HepG2 (cell line): ENCODE measurements around the gene RABGAP1L. TPM values are rescaled to one million over a fixed set of nuclear protein-coding genes. Genes with fewer than 3 reads are reported as not detected.

ENCODE experiments used
- ATM ChIP-seq: fragments of 450-650 bp; IDR thresholded peaks from 2 replicates; pipeline ENCODE4 v1.7.1; 2017; ENCODE audit warnings: mild to moderate bottlenecking, borderline replicate concordance
- CTCF ChIP-seq: sonication (generic); formaldehyde crosslinking; IDR thresholded peaks from 2 replicates; pipeline ENCODE4 v1.5.0; 2020; ENCODE audit warnings: mild to moderate bottlenecking, missing genetic modification reagents, moderate library complexity
- DR1 ChIP-seq: sonication (generic); formaldehyde crosslinking; IDR thresholded peaks from 2 replicates; pipeline ENCODE4 v1.8.0; 2021; ENCODE audit warnings: mild to moderate bottlenecking, missing genetic modification reagents, inconsistent platforms
- HMG20B ChIP-seq: conservative IDR thresholded peaks from 2 replicates; pipeline ENCODE4 v1.6.1; 2016; ENCODE audit warnings: missing genetic modification reagents, missing compliant biosample characterization
- KDM5B ChIP-seq: sonication (generic); formaldehyde crosslinking; IDR thresholded peaks from 2 replicates; pipeline ENCODE4 v1.4.0; 2020; ENCODE audit warnings: missing genetic modification reagents, mild to moderate bottlenecking, borderline replicate concordance
- RAD21 ChIP-seq: fragments of 450-650 bp; formaldehyde crosslinking; IDR thresholded peaks from 2 replicates; pipeline ENCODE4 v1.5.0; 2020; ENCODE audit warnings: mild to moderate bottlenecking
- SAP130 ChIP-seq: IDR thresholded peaks from 2 replicates; pipeline ENCODE4 v1.6.1; 2016; ENCODE audit warnings: low read depth
- SSRP1 ChIP-seq: IDR thresholded peaks from 2 replicates; pipeline ENCODE4 v1.6.1; 2016; ENCODE audit warnings: control low read depth
- ZEB1 ChIP-seq: IDR thresholded peaks from 2 replicates; pipeline ENCODE4 v1.6.1; 2012; ENCODE audit warnings: mild to moderate bottlenecking, low read depth, inconsistent platforms; ENCODE audit not compliant: insufficient replicate concordance
- ZFP36L1 ChIP-seq: sonication (generic); formaldehyde crosslinking; IDR thresholded peaks from 2 replicates; pipeline ENCODE4 v1.8.0; 2022; ENCODE audit warnings: mild to moderate bottlenecking, missing genetic modification reagents, moderate library complexity
- ZNF333 ChIP-seq: sonication (generic); formaldehyde crosslinking; IDR thresholded peaks from 2 replicates; pipeline ENCODE4 v1.4.0; 2020; ENCODE audit warnings: mild to moderate bottlenecking, missing genetic modification reagents, borderline replicate concordance
- ZNF749 ChIP-seq: sonication (generic); formaldehyde crosslinking; IDR thresholded peaks from 2 replicates; pipeline ENCODE4 v1.8.0; 2022; ENCODE audit warnings: mild to moderate bottlenecking, missing genetic modification reagents, moderate library complexity, borderline replicate concordance
- ZNF777 ChIP-seq: sonication (generic); formaldehyde crosslinking; IDR thresholded peaks from 2 replicates; pipeline ENCODE4 v1.4.0; 2020; ENCODE audit warnings: missing genetic modification reagents
- ZNF891 ChIP-seq: sonication (generic); formaldehyde crosslinking; IDR thresholded peaks from 2 replicates; pipeline ENCODE4 v1.5.0; 2020; ENCODE audit warnings: mild to moderate bottlenecking, missing genetic modification reagents
- polyA plus RNA-seq, 8 experiments: library from polyadenylated mRNA; depleted of rRNA in 3 of 8; stranded (reverse) in 7 of 8; unstranded in 1 of 8; fragments of >200 nt; fragmentation: Illumina TruSeq in 4 of 8; extraction: Trizol in 4 of 8; gene quantifications; 2 replicates each; pipeline versions ENCODE4 v1.2.1 to v1.2.3, GENCODE V29; 2011 to 2016; ENCODE audit warnings: low read depth in 4 of 8, missing spikeins in 1 of 8, mixed read lengths in 1 of 8; ENCODE audit not compliant: insufficient read depth in 1 of 8
- total RNA-seq, 5 experiments: library from RNA; depleted of rRNA; stranded (reverse); fragments of >200 nt; fragmentation: Illumina TruSeq; extraction: Trizol; gene quantifications; 2 replicates each; pipeline ENCODE4 v1.2.3, GENCODE V29; 2016; ENCODE audit warnings: low read depth in 1 of 5
- TF ChIP-seq, protein P1 (sequence below): sonication (generic); formaldehyde crosslinking; IDR thresholded peaks from 2 replicates; pipeline ENCODE4 v1.5.1; 2020; ENCODE audit warnings: mild to moderate bottlenecking, missing genetic modification reagents, moderate library complexity
- TF ChIP-seq, protein P2 (sequence below): sonication (generic); formaldehyde crosslinking; IDR thresholded peaks from 2 replicates; pipeline ENCODE4 v1.4.0; 2020; ENCODE audit warnings: missing genetic modification reagents
- TF ChIP-seq, protein P3 (sequence below): IDR thresholded peaks from 2 replicates; pipeline ENCODE4 v1.6.1; 2016; ENCODE audit warnings: low read depth

RABGAP1L gene
- total and polyA plus RNA-seq, 2 of the 13 experiments (the other 11 are each of a cell fraction or from before 2014, with no cell fraction given), result 7.9 to 22.6 TPM

GRCh38 chr1:174998569-174999215 lies 839.4 kb downstream of the RABGAP1L start (continued):
- TF ChIP-seq, protein P1, sequence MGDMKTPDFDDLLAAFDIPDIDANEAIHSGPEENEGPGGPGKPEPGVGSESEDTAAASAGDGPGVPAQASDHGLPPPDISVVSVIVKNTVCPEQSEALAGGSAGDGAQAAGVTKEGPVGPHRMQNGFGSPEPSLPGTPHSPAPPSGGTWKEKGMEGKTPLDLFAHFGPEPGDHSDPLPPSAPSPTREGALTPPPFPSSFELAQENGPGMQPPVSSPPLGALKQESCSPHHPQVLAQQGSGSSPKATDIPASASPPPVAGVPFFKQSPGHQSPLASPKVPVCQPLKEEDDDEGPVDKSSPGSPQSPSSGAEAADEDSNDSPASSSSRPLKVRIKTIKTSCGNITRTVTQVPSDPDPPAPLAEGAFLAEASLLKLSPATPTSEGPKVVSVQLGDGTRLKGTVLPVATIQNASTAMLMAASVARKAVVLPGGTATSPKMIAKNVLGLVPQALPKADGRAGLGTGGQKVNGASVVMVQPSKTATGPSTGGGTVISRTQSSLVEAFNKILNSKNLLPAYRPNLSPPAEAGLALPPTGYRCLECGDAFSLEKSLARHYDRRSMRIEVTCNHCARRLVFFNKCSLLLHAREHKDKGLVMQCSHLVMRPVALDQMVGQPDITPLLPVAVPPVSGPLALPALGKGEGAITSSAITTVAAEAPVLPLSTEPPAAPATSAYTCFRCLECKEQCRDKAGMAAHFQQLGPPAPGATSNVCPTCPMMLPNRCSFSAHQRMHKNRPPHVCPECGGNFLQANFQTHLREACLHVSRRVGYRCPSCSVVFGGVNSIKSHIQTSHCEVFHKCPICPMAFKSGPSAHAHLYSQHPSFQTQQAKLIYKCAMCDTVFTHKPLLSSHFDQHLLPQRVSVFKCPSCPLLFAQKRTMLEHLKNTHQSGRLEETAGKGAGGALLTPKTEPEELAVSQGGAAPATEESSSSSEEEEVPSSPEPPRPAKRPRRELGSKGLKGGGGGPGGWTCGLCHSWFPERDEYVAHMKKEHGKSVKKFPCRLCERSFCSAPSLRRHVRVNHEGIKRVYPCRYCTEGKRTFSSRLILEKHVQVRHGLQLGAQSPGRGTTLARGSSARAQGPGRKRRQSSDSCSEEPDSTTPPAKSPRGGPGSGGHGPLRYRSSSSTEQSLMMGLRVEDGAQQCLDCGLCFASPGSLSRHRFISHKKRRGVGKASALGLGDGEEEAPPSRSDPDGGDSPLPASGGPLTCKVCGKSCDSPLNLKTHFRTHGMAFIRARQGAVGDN (CRISPR knock-in tag), result no peak
- TF ChIP-seq ZFP36L1, result no peak
- no peak for TF ChIP-seq SAP130 (CRISPR knock-in tag)
- 0 out of 2 replicates have a peak, but pooled peaks have one; percentile 58 for TF ChIP-seq ZNF749
- TF ChIP-seq DR1 (CRISPR knock-in tag), result no peak
- TF ChIP-seq ATM, result no peak
- no peak for TF ChIP-seq ZNF333 (CRISPR knock-in tag)
- TF ChIP-seq HMG20B (CRISPR knock-in tag), result no peak
- TF ChIP-seq, protein P2, sequence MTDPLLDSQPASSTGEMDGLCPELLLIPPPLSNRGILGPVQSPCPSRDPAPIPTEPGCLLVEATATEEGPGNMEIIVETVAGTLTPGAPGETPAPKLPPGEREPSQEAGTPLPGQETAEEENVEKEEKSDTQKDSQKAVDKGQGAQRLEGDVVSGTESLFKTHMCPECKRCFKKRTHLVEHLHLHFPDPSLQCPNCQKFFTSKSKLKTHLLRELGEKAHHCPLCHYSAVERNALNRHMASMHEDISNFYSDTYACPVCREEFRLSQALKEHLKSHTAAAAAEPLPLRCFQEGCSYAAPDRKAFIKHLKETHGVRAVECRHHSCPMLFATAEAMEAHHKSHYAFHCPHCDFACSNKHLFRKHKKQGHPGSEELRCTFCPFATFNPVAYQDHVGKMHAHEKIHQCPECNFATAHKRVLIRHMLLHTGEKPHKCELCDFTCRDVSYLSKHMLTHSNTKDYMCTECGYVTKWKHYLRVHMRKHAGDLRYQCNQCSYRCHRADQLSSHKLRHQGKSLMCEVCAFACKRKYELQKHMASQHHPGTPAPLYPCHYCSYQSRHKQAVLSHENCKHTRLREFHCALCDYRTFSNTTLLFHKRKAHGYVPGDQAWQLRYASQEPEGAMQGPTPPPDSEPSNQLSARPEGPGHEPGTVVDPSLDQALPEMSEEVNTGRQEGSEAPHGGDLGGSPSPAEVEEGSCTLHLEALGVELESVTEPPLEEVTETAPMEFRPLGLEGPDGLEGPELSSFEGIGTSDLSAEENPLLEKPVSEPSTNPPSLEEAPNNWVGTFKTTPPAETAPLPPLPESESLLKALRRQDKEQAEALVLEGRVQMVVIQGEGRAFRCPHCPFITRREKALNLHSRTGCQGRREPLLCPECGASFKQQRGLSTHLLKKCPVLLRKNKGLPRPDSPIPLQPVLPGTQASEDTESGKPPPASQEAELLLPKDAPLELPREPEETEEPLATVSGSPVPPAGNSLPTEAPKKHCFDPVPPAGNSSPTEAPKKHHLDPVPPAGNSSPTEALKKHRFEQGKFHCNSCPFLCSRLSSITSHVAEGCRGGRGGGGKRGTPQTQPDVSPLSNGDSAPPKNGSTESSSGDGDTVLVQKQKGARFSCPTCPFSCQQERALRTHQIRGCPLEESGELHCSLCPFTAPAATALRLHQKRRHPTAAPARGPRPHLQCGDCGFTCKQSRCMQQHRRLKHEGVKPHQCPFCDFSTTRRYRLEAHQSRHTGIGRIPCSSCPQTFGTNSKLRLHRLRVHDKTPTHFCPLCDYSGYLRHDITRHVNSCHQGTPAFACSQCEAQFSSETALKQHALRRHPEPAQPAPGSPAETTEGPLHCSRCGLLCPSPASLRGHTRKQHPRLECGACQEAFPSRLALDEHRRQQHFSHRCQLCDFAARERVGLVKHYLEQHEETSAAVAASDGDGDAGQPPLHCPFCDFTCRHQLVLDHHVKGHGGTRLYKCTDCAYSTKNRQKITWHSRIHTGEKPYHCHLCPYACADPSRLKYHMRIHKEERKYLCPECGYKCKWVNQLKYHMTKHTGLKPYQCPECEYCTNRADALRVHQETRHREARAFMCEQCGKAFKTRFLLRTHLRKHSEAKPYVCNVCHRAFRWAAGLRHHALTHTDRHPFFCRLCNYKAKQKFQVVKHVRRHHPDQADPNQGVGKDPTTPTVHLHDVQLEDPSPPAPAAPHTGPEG (CRISPR knock-in tag), result no peak
- TF ChIP-seq SSRP1, result no peak; the same call in 1 of the 2 replicates
- no peak for TF ChIP-seq ZNF891 (CRISPR knock-in tag)
- peak; percentile 52; the same call in 1 of the 2 replicates for TF ChIP-seq ZNF777 (CRISPR knock-in tag)
- 0 out of 2 replicates have a peak, but pooled peaks have one; percentile 18 for TF ChIP-seq RAD21
- no peak for TF ChIP-seq ZEB1
- peak; percentile 75 for TF ChIP-seq CTCF (CRISPR knock-in tag)
- peak; percentile 42; the same call in 1 of the 2 replicates for TF ChIP-seq KDM5B
- TF ChIP-seq, protein P3, sequence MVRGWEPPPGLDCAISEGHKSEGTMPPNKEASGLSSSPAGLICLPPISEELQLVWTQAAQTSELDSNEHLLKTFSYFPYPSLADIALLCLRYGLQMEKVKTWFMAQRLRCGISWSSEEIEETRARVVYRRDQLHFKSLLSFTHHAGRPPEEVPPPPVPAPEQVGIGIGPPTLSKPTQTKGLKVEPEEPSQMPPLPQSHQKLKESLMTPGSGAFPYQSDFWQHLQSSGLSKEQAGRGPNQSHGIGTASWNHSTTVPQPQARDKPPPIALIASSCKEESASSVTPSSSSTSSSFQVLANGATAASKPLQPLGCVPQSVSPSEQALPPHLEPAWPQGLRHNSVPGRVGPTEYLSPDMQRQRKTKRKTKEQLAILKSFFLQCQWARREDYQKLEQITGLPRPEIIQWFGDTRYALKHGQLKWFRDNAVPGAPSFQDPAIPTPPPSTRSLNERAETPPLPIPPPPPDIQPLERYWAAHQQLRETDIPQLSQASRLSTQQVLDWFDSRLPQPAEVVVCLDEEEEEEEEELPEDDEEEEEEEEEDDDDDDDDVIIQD (CRISPR knock-in tag), result no peak
